DOHH2 (cell line): ENCODE data around the gene PLCB2.

Source experiments
- H3F3A ChIP-seq: fragments of 200-600 bp; sonication (generic), shearing (Covaris generic); 2 replicates; pipeline ENCODE4 v1.6.0; 2016; ENCODE audit warnings: antibody characterized with exemption, mild to moderate bottlenecking; ENCODE audit not compliant: control insufficient read depth, insufficient read depth
- H3K27ac ChIP-seq: fragments of 200-600 bp; sonication (generic); 2 replicates; pipeline ENCODE4 v1.5.1; 2014; ENCODE audit warnings: low read depth, mild to moderate bottlenecking, low read length, moderate library complexity
- H3K27me3 ChIP-seq: fragments of 200-600 bp; sonication (generic); 2 replicates; pipeline ENCODE4 v1.6.1; 2014; ENCODE audit warnings: mild to moderate bottlenecking, low read length, mixed read lengths; ENCODE audit not compliant: control insufficient read depth
- H3K36me3 ChIP-seq: fragments of 200-600 bp; sonication (generic); 2 replicates; pipeline ENCODE4 v1.6.1; 2014; ENCODE audit warnings: mild to moderate bottlenecking, low read length, moderate library complexity, mixed read lengths; ENCODE audit not compliant: control insufficient read depth
- H3K4me1 ChIP-seq: fragments of 200-600 bp; sonication (generic); 2 replicates; pipeline ENCODE4 v1.6.1; 2014; ENCODE audit warnings: mild to moderate bottlenecking, low read length, mixed read lengths; ENCODE audit not compliant: control insufficient read depth
- H3K4me2 ChIP-seq: fragments of 200-600 bp; sonication (generic); 2 replicates; pipeline ENCODE4 v1.6.0; 2014; ENCODE audit warnings: mild to moderate bottlenecking, low read length, moderate library complexity
- H3K4me3 ChIP-seq: fragments of 200-600 bp; sonication (generic); 2 replicates; pipeline ENCODE4 v1.5.1; 2014; ENCODE audit warnings: mild to moderate bottlenecking, low read length, mixed read lengths
- H3K79me2 ChIP-seq: fragments of 200-600 bp; sonication (generic); 2 replicates; pipeline ENCODE4 v1.6.1; 2014; ENCODE audit warnings: mild to moderate bottlenecking, low read length, mixed read lengths; ENCODE audit not compliant: control insufficient read depth
- H3K9me2 ChIP-seq: fragments of 200-600 bp; sonication (generic); replicated peaks from 2 replicates; pipeline ENCODE4 v1.6.1; 2014; ENCODE audit warnings: mild to moderate bottlenecking, low read length, mixed read lengths; ENCODE audit not compliant: control insufficient read depth
- H3K9me3 ChIP-seq: fragments of 200-600 bp; sonication (generic); 2 replicates; pipeline ENCODE4 v1.6.1; 2014; ENCODE audit warnings: antibody characterized with exemption, low read length, mixed read lengths; ENCODE audit not compliant: control insufficient read depth, insufficient read depth
- H4K20me1 ChIP-seq: fragments of 200-600 bp; sonication (generic); 2 replicates; pipeline ENCODE4 v1.6.0; 2014; ENCODE audit warnings: low read depth, mild to moderate bottlenecking, antibody characterized with exemption, low read length, moderate library complexity; ENCODE audit not compliant: control insufficient read depth, insufficient read depth
- EZH2phosphoT487 ChIP-seq: fragments of 200-600 bp; sonication (generic); IDR thresholded peaks from 2 replicates; pipeline ENCODE4 v1.6.1; 2017; ENCODE audit warnings: borderline replicate concordance, mild to moderate bottlenecking, antibody characterized with exemption, low read length, moderate library complexity, mixed read lengths
- TF ChIP-seq, protein P1 (sequence below): fragments of 200-600 bp; sonication (generic); IDR thresholded peaks from one replicate; pipeline ENCODE4 v1.5.1; 2014; ENCODE audit warnings: antibody characterized with exemption, mild to moderate bottlenecking, low read depth, low read length; ENCODE audit not compliant: poor library complexity, severe bottlenecking

The PLCB2 gene

DNA sequence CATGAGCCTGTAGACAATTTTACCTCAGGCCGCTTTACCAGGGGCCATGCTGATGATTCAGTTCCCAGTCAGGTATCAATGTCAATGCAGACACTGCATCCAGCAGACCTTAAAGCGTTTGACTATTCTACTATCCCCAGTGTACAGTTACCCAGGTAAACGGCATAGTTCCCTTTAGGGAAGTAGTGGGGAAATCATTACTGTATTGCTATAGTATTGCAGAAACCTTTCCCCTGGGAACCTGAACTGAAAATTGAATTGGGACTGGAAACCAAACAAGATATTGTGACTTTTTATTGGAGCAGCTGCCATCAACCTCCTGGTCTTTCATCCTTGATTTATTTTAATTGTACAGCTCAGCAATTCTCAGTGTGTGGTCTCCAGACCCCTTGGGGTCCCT is 9.2 kb upstream of the PLCB2 start:
- Histone ChIP-seq H3K27ac (no peak overlapping the region), H3K27me3 (peaks cover 56% of the 10 kb centered on the region), H3K9me2 (no peaks in the 10 kb centered on the region), H3K9me3 (no peaks in the 10 kb centered on the region), H3K36me3 (no peaks in the 10 kb centered on the region), H3K79me2 (no peaks in the 10 kb centered on the region), H3K4me2 (no peak overlapping the region), H3K4me3 (no peak overlapping the region), H3F3A (peaks cover 4% of the 10 kb centered on the region; the same call in 1 of the 2 replicates), H4K20me1 (no peaks in the 10 kb centered on the region), H3K4me1 (peaks cover 2% of the 10 kb centered on the region; the same call in 1 of the 2 replicates)
- TF ChIP-seq, protein P1, sequence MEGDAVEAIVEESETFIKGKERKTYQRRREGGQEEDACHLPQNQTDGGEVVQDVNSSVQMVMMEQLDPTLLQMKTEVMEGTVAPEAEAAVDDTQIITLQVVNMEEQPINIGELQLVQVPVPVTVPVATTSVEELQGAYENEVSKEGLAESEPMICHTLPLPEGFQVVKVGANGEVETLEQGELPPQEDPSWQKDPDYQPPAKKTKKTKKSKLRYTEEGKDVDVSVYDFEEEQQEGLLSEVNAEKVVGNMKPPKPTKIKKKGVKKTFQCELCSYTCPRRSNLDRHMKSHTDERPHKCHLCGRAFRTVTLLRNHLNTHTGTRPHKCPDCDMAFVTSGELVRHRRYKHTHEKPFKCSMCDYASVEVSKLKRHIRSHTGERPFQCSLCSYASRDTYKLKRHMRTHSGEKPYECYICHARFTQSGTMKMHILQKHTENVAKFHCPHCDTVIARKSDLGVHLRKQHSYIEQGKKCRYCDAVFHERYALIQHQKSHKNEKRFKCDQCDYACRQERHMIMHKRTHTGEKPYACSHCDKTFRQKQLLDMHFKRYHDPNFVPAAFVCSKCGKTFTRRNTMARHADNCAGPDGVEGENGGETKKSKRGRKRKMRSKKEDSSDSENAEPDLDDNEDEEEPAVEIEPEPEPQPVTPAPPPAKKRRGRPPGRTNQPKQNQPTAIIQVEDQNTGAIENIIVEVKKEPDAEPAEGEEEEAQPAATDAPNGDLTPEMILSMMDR, result no peak
- no peak for TF ChIP-seq EZH2phosphoT487

DNA sequence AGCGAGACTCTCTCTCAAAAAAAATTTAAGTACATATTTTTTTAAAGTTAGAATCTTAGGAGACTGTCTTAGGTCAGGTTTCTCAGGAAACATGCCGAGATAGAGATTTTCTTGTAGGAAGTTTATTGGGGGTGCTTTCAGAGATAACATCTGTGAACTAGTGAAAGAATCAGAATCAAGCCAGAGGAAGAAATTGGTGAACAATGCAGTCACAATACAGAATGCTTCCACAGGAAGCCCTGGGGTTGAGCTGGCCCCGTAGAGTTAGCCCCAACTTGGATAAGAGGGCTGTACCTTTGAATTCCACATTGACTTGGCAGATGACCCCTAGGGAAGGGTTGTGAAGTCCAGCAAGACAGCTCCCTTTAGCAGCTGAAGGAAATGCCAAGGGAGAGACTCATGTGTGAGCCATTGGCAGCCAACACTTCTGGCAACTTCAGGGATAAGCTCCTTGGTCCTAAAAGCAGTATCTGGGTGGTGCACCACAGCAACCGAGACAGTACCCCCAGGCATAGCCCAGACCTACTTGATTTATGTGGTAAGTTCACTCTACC is 7.1 kb upstream of the PLCB2 start:
- Histone ChIP-seq H3K4me2 (no peak overlapping the region), H3F3A (no peaks in the 10 kb centered on the region), H4K20me1 (no peaks in the 10 kb centered on the region), H3K79me2 (no peaks in the 10 kb centered on the region), H3K9me3 (no peaks in the 10 kb centered on the region), H3K4me1 (no peaks in the 10 kb centered on the region), H3K27me3 (peaks cover 62% of the 10 kb centered on the region), H3K4me3 (no peak overlapping the region), H3K27ac (no peak overlapping the region), H3K36me3 (no peaks in the 10 kb centered on the region), H3K9me2 (no peaks in the 10 kb centered on the region)
- TF ChIP-seq EZH2phosphoT487, result no peak
- TF ChIP-seq, protein P1, result no peak

DNA sequence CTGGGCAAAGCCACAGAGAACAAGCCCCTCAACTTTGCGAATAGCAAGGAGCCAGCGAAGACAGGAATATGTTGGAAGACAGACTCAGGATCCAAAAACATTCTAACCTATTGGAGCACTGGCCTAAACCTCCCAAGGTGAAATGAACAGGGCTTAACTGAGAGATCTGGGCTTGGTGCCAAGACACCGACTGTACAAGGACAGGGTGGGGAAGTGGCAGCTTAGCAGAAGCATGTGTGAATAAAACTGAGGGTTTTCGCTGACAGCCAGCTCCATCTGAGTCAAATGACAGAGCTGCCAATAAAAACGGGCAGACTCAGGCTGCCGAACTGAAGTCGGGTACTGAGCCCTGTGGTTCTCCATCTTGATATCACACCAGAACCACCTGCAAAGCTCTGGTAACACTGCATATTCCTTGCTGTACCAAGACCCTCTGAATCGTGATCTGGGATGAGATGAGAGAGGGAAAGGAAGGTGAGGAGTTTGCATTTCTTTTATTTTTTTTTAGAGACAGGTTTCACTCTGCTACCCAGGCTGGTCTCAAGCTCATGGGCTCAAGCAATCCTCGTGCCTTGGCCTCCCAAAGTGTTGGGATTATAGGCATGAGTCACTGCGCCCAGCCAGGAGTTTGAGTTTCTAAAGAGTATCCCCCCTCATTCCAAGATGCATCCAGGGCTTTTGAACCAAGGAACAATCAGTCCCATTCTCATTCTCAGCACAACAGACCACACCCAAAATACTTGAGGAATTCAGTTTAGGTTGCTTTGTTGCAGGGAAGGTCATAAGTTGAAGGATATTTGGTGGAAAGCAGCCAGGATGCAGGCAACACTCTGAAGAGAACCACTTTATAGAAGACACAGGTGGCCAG is 6.0 kb upstream of the PLCB2 start:
- Histone ChIP-seq H3K4me2 (no peak overlapping the region), H3K9me3 (no peaks in the 10 kb centered on the region), H3K79me2 (no peaks in the 10 kb centered on the region), H3F3A (no peaks in the 10 kb centered on the region), H3K9me2 (no peaks in the 10 kb centered on the region), H3K4me3 (no peak overlapping the region), H3K36me3 (no peaks in the 10 kb centered on the region), H4K20me1 (no peaks in the 10 kb centered on the region), H3K27me3 (peaks cover 56% of the 10 kb centered on the region), H3K27ac (no peak overlapping the region), H3K4me1 (peaks cover 9% of the 10 kb centered on the region)
- no peak for TF ChIP-seq EZH2phosphoT487
- TF ChIP-seq, protein P1, result no peak
